A549 (cell line): ENCODE results near the gene DTD2. TPM values are rescaled to one million over a fixed set of nuclear protein-coding genes. Genes with fewer than 3 reads are reported as not detected.
A peak's percentile ranks its signal among the peaks of the same experiment; 100 is the strongest.

Experiments used
- ATAC-seq, 2 experiments: fragments of 200-7000 bp in 1 of 2; fragments of >200 bp in 1 of 2; cut with Nextera tagmentation in 1 of 2; cut with Tn5 transposase in 1 of 2; 3 replicates each; pipeline versions ENCODE4 v1.8.0 to v1.9.1; 2018 to 2020; ENCODE audit warnings: mild to moderate bottlenecking in 1 of 2, moderate library complexity in 1 of 2
- CTCF ChIA-PET: fragments of 300-600 bp; sonication (Branson Sonifier 250); formaldehyde crosslinking; extraction: SDS; loops from one replicate; lab custom pipeline; 2021; ENCODE audit warnings: antibody characterized with exemption, inconsistent platforms; lab: Yijun Ruan, JAX
- POLR2A ChIA-PET: fragments of 350-600 bp; formaldehyde crosslinking; extraction: SDS; loops from one replicate; lab custom pipeline; 2021; ENCODE audit warnings: antibody characterized with exemption, inconsistent platforms; lab: Yijun Ruan, JAX
- DNase-seq, 2 experiments: peaks; one replicate each; pipeline versions ENCODE4 v3.0.0 to v3.0.0-alpha.2; 2011 to 2016; ENCODE audit warnings: low read depth in 1 of 2, low spot score in 1 of 2
- FAIRE-seq: peaks from 2 replicates; lab custom pipeline; 2011; peaks lifted over from hg19 to GRCh38; lab: Jason Lieb, UNC
- H3K27ac ChIP-seq, 2 experiments: fragments of >200 bp; sonication (Bioruptor Twin); formaldehyde crosslinking; 3 replicates each; pipeline ENCODE4 v1.5.1; 2016 to 2017
- H3K4me1 ChIP-seq: fragments of >200 bp; sonication (Bioruptor Twin); formaldehyde crosslinking; 3 replicates; pipeline ENCODE4 v1.6.1; 2016
- H3K4me2 ChIP-seq: fragments of >200 bp; sonication (Bioruptor Twin); formaldehyde crosslinking; 3 replicates; pipeline ENCODE4 v1.6.1; 2016
- H3K4me3 ChIP-seq: fragments of >200 bp; sonication (Bioruptor Twin); formaldehyde crosslinking; 3 replicates; pipeline ENCODE4 v1.5.1; 2016
- H3K9me3 ChIP-seq: fragments of >200 bp; sonication (Bioruptor Twin); formaldehyde crosslinking; 3 replicates; pipeline ENCODE4 v1.6.1; 2016
- CBX8 ChIP-seq: fragments of 200-600 bp; sonication (generic); IDR thresholded peaks from 2 replicates; pipeline ENCODE4 v1.6.1; 2016
- CHD2 ChIP-seq: fragments of 150-350 bp; IDR thresholded peaks from 2 replicates; pipeline ENCODE4 v1.6.1; 2014; ENCODE audit warnings: low read length; ENCODE audit not compliant: partially characterized antibody
- ELK1 ChIP-seq: fragments of 150-350 bp; IDR thresholded peaks from 2 replicates; pipeline ENCODE4 v1.6.1; 2014; ENCODE audit warnings: low read depth, mild to moderate bottlenecking, low read length
- GATA3 ChIP-seq: IDR thresholded peaks from 2 replicates; pipeline ENCODE4 v1.6.1; 2012; ENCODE audit warnings: borderline replicate concordance
- HDAC2 ChIP-seq: fragments of 200-600 bp; sonication (generic); IDR thresholded peaks from 2 replicates; pipeline ENCODE4 v1.6.1; 2016
- HOXA7 ChIP-seq: fragments of 250-450 bp; sonication (Bioruptor Pico); IDR thresholded peaks from 2 replicates; pipeline ENCODE4 v1.5.0; 2020; ENCODE audit warnings: mild to moderate bottlenecking, moderate library complexity
- HOXB5 ChIP-seq: fragments of 250-450 bp; sonication (Bioruptor Pico); IDR thresholded peaks from 2 replicates; pipeline ENCODE4 v1.5.0; 2020; ENCODE audit warnings: mild to moderate bottlenecking, moderate library complexity
- KDM1A ChIP-seq: fragments of 200-600 bp; sonication (generic); IDR thresholded peaks from 2 replicates; pipeline ENCODE4 v1.6.1; 2016; ENCODE audit warnings: low read depth, mild to moderate bottlenecking
- KDM5A ChIP-seq: fragments of 200-600 bp; sonication (generic); IDR thresholded peaks from 2 replicates; pipeline ENCODE4 v1.6.1; 2016; ENCODE audit warnings: antibody characterized with exemption, mild to moderate bottlenecking
- MAX ChIP-seq: IDR thresholded peaks from 2 replicates; pipeline ENCODE4 v1.6.1; 2012
- MYC ChIP-seq: IDR thresholded peaks from 2 replicates; pipeline ENCODE4 v1.6.1; 2012; ENCODE audit warnings: mild to moderate bottlenecking, inconsistent platforms, low read length, improper control_type of control experiment, borderline replicate concordance
- NFE2L2 ChIP-seq: fragments of 150-350 bp; conservative IDR thresholded peaks from 2 replicates; pipeline ENCODE4 v1.6.1; 2014; ENCODE audit warnings: low read length
- NR3C1 ChIP-seq: fragments of >200 bp; sonication (Bioruptor Twin); formaldehyde crosslinking; IDR thresholded peaks from 3 replicates; pipeline ENCODE4 v1.6.1; 2017
- PBX3 ChIP-seq: IDR thresholded peaks from 2 replicates; pipeline ENCODE4 v1.6.1; 2012
- PHF8 ChIP-seq: fragments of 200-600 bp; sonication (generic); IDR thresholded peaks from 2 replicates; pipeline ENCODE4 v1.6.1; 2016; ENCODE audit warnings: low read depth, mild to moderate bottlenecking, antibody characterized with exemption, moderate library complexity, borderline replicate concordance
- POLR2A ChIP-seq: IDR thresholded peaks from 2 replicates; pipeline ENCODE4 v1.6.1; 2012; ENCODE audit warnings: mild to moderate bottlenecking, low read length
- POLR2AphosphoS2 ChIP-seq: conservative IDR thresholded peaks from 2 replicates; pipeline ENCODE4 v1.6.1; 2012; ENCODE audit warnings: low read length, improper control_type of control experiment, inconsistent platforms
- RARB ChIP-seq: fragments of 250-450 bp; sonication (Bioruptor Pico); IDR thresholded peaks from 2 replicates; pipeline ENCODE4 v1.8.0; 2021; ENCODE audit warnings: mild to moderate bottlenecking, moderate library complexity
- RCOR1 ChIP-seq: fragments of 150-350 bp; IDR thresholded peaks from 2 replicates; pipeline ENCODE4 v1.6.1; 2014; ENCODE audit warnings: antibody characterized with exemption, low read length, low read depth
- REST ChIP-seq: fragments of 200-600 bp; sonication (generic); IDR thresholded peaks from 2 replicates; pipeline ENCODE4 v1.6.1; 2016; ENCODE audit warnings: antibody characterized with exemption, mild to moderate bottlenecking, moderate library complexity
- SREBF2 ChIP-seq: fragments of 450-650 bp; IDR thresholded peaks from 2 replicates; pipeline ENCODE4 v1.6.1; 2014; ENCODE audit warnings: mild to moderate bottlenecking, moderate library complexity
- TFCP2L1 ChIP-seq: fragments of 250-450 bp; sonication (Bioruptor Pico); IDR thresholded peaks from 2 replicates; pipeline ENCODE4 v1.5.0; 2021; ENCODE audit warnings: mild to moderate bottlenecking
- USF2 ChIP-seq: fragments of 450-650 bp; IDR thresholded peaks from 2 replicates; pipeline ENCODE4 v1.6.1; 2014; ENCODE audit warnings: antibody characterized with exemption
- ZC3H11A ChIP-seq: fragments of 450-650 bp; IDR thresholded peaks from 2 replicates; pipeline ENCODE4 v1.6.1; 2014; ENCODE audit warnings: antibody characterized with exemption, mild to moderate bottlenecking
- ZSCAN20 ChIP-seq: fragments of 250-450 bp; sonication (Bioruptor Pico); IDR thresholded peaks from 2 replicates; pipeline ENCODE4 v1.8.0; 2022; ENCODE audit warnings: mild to moderate bottlenecking, moderate library complexity
- WGBS: methylation state at CpG from one replicate; pipeline ENCODE4 v1.1.6; 2017; ENCODE audit errors: missing lambda C conversion rate; 5-methylcytosine and 5-hydroxymethylcytosine counted together
- polyA plus RNA-seq, 4 experiments: library from polyadenylated mRNA; depleted of rRNA in 3 of 4; stranded (reverse); fragments of >200 nt; fragmentation: RNase III in 1 of 4; extraction: RNeasy Plus Mini Kit Qiagen cat#74134 plus additional on column Dnase treatment in 1 of 4; gene quantifications; 2 replicates in 3 of 4; 3 replicates in 1 of 4; pipeline ENCODE4 v1.2.3, GENCODE V29; 2011 to 2017

Gene DTD2
- polyA plus RNA-seq, 2 of the 4 experiments (the other 2 are of a cell fraction) = 28.5 to 39.5 TPM

GRCh38 chr14:31421200-31421599 lies 36.1 kb downstream of the DTD2 start:
- 91% methylated on average over 5 of the region's 5 CpGs for WGBS
- Histone ChIP-seq H3K4me2 (peak overlapping the region; percentile 90), H3K9me3 (no peaks in the 10 kb centered on the region), H3K4me1 (peaks cover 18% of the 10 kb centered on the region; the same call in 2 of the 3 replicates), H3K27ac (peak overlapping the region; percentile 85 to 95), H3K4me3 (peak overlapping the region; percentile 95)
- CTCF ChIA-PET = interaction anchor here (1.6 to 3.2 kb wide), 4 partner anchors 8 to 28 kb away, joined by 4 to 14 read pairs (median 7); no protein-coding TSS in a partner anchor
- TF ChIP-seq ZSCAN20 (CRISPR knock-in tag) = no peak
- TF ChIP-seq KDM5A = no peak
- no peak for TF ChIP-seq NFE2L2
- no peak for TF ChIP-seq CBX8
- TF ChIP-seq ZC3H11A = no peak
- no peak for TF ChIP-seq POLR2AphosphoS2
- TF ChIP-seq REST = no peak
- TF ChIP-seq KDM1A = no peak
- TF ChIP-seq HOXB5 (CRISPR knock-in tag) = no peak
- no peak for TF ChIP-seq ELK1
- TF ChIP-seq HDAC2 = no peak
- TF ChIP-seq CHD2 = no peak
- POLR2A ChIA-PET = interaction anchor here (0.8 to 3.1 kb wide), 3 partner anchors 10 to 89 kb away, joined by 3 to 58 read pairs (median 14); no protein-coding TSS in a partner anchor
- no peak for FAIRE-seq
- DNase-seq = no peak
- no peak for ATAC-seq

- 2% methylated on average over 23 of the region's 56 CpGs for WGBS
- ChIA-PET CTCF (interaction anchor here (0.8 to 3.2 kb wide), 8 partner anchors 8 to 834 kb away, joined by 3 to 14 read pairs (median 6); partner anchors contain the start of gene HECTD1), POLR2A (interaction anchor here (0.5 to 3.1 kb wide), 32 partner anchors 8 to 1139 kb away, joined by 3 to 58 read pairs (median 5); partner anchors contain the start of genes AP4S1, DTD2, HECTD1 and STRN3)
- H3K4me2 ChIP-seq = peak within 1 kb of the TSS; percentile 90
- no peak for FAIRE-seq
- peaks cover 25% of the 10 kb centered on the region for H3K4me1 ChIP-seq
- H3K9me3 ChIP-seq = no peaks in the 10 kb centered on the region
- DNase-seq = peak; percentile 78 to 94
- peak within 1 kb of the TSS; percentile 85 to 95 for H3K27ac ChIP-seq
- peak within 1 kb of the TSS; percentile 95 for H3K4me3 ChIP-seq
- ATAC-seq = peak; percentile 95 to 96
- no peak for TF ChIP-seq SREBF2
- peak; percentile 98 for TF ChIP-seq PHF8
- 0 out of 2 replicates have a peak, but pooled peaks have one; percentile 41 for TF ChIP-seq PBX3
- TF ChIP-seq NR3C1 = no peak
- 0 out of 2 replicates have a peak, but pooled peaks have one; percentile 70 for TF ChIP-seq TFCP2L1 (CRISPR knock-in tag)
- TF ChIP-seq GATA3 = 0 out of 2 replicates have a peak, but pooled peaks have one; percentile 14
- TF ChIP-seq RARB (CRISPR knock-in tag) = no peak
- no peak for TF ChIP-seq USF2
- peak; percentile 73 for TF ChIP-seq MAX
- 0 out of 2 replicates have a peak, but pooled peaks have one; percentile 48 for TF ChIP-seq MYC
- TF ChIP-seq HOXA7 (CRISPR knock-in tag) = no peak
- TF ChIP-seq REST = peak; percentile 58; the same call in 1 of the 2 replicates
- 0 out of 2 replicates have a peak, but pooled peaks have one; percentile 7 for TF ChIP-seq KDM5A
- no peak for TF ChIP-seq NFE2L2
- TF ChIP-seq RCOR1 = no peak
- TF ChIP-seq POLR2A = peak; percentile 100
Measured at GRCh38 chr14:31420319-31421111, 36.8 kb downstream of the DTD2 start, which contains the start of gene HEATR5A. TSS of gene HEATR5A (minus strand) at chr14:31420550. CDS start at chr14:31402975, 17,575 bp downstream.
